GM12878 (cell line): ENCODE results near the gene ZDHHC9. TPM values are rescaled to one million over a fixed set of nuclear protein-coding genes. Genes with fewer than 3 reads are reported as not detected.

ENCODE experiments used
- ATAC-seq: fragments of 200-7000 bp; cut with Tn5 transposase; 3 replicates; pipeline ENCODE4 v1.9.1; 2020; ENCODE audit warnings: mild to moderate bottlenecking, moderate library complexity
- BruUV-seq: library from RNA; stranded (reverse); fragments of 400-500 nt; replicated peaks from 2 replicates; lab custom pipeline; 2021; lab: Mats Ljungman, UMichigan
- CTCF ChIA-PET: fragments of 300-600 bp; sonication (Branson Sonifier 250); formaldehyde crosslinking; extraction: SDS; loops from one replicate; lab custom pipeline; 2021; ENCODE audit warnings: inconsistent platforms; lab: Yijun Ruan, JAX
- POLR2A ChIA-PET: fragments of 350-600 bp; formaldehyde crosslinking; extraction: SDS; loops from one replicate; lab custom pipeline; 2021; ENCODE audit warnings: inconsistent platforms; lab: Charles Lee
- RAD21 ChIA-PET: fragments of 300-600 bp; sonication (Branson Sonifier 250); formaldehyde crosslinking; loops from one replicate; lab custom pipeline; 2023; ENCODE audit warnings: antibody characterized with exemption; ENCODE audit not compliant: unreplicated experiment; lab: Charles Lee
- SMC1A ChIA-PET: fragments of 300-600 bp; sonication (Branson Sonifier 250); formaldehyde crosslinking; loops from one replicate; lab custom pipeline; 2023; ENCODE audit not compliant: unreplicated experiment, uncharacterized antibody; lab: Charles Lee
- DNase-seq: peaks from one replicate; pipeline ENCODE4 v3.0.0-alpha.2; 2011; ENCODE audit warnings: low read depth, low spot score
- FAIRE-seq: peaks from 3 replicates; lab custom pipeline; 2011; peaks lifted over from hg19 to GRCh38; lab: Jason Lieb, UNC
- H2AFZ ChIP-seq: 2 replicates; pipeline ENCODE4 v1.6.0; 2011; ENCODE audit warnings: low read depth, low read length, control low read depth; ENCODE audit not compliant: control insufficient read depth
- H3K27ac ChIP-seq: 2 replicates; pipeline ENCODE4 v1.5.1; 2011; ENCODE audit warnings: control low read depth; ENCODE audit not compliant: control insufficient read depth, insufficient read depth
- H3K27me3 ChIP-seq, 2 experiments: replicated peaks in 1 of 2; 2 replicates each; pipeline versions ENCODE4 v1.6.0 to v1.6.1; 2011; ENCODE audit warnings: low read length in 1 of 2; ENCODE audit not compliant: control insufficient read depth in 2 of 2, insufficient read depth in 2 of 2
- H3K36me3 ChIP-seq, 2 experiments: 2 replicates each; pipeline ENCODE4 v1.5.1; 2011; ENCODE audit warnings: low read length in 1 of 2; ENCODE audit not compliant: control insufficient read depth in 2 of 2, insufficient read depth in 2 of 2
- H3K4me1 ChIP-seq: 2 replicates; pipeline ENCODE4 v1.6.1; 2011; ENCODE audit warnings: mild to moderate bottlenecking, low read length, moderate library complexity, mixed read lengths; ENCODE audit not compliant: control insufficient read depth, insufficient read depth
- H3K4me2 ChIP-seq: 2 replicates; pipeline ENCODE4 v1.6.0; 2011; ENCODE audit warnings: control low read depth; ENCODE audit not compliant: control insufficient read depth, insufficient read depth
- H3K4me3 ChIP-seq: fragments of 200-600 bp; sonication (generic); 2 replicates; pipeline ENCODE4 v1.5.1; 2016
- H3K79me2 ChIP-seq: 2 replicates; pipeline ENCODE4 v1.6.0; 2011; ENCODE audit warnings: low read length; ENCODE audit not compliant: control insufficient read depth, insufficient read depth
- H3K9ac ChIP-seq: 2 replicates; pipeline ENCODE4 v1.8.0; 2011; ENCODE audit warnings: low read length, control low read depth, mixed read lengths; ENCODE audit not compliant: control insufficient read depth, insufficient read depth
- H3K9me3 ChIP-seq: replicated peaks from 3 replicates; pipeline ENCODE4 v1.5.1; 2011; ENCODE audit warnings: mild to moderate bottlenecking, low read length; ENCODE audit not compliant: control insufficient read depth, insufficient read depth
- H4K20me1 ChIP-seq: 2 replicates; pipeline ENCODE4 v1.6.0; 2011; ENCODE audit not compliant: control insufficient read depth, insufficient read depth
- BRCA1 ChIP-seq: IDR thresholded peaks from 2 replicates; pipeline ENCODE4 v1.6.1; 2011; ENCODE audit warnings: low read depth, low read length, improper control_type of control experiment
- CHD1 ChIP-seq: IDR thresholded peaks from 2 replicates; pipeline ENCODE4 v1.6.1; 2012; ENCODE audit warnings: low read depth, low read length, improper control_type of control experiment
- CTCF ChIP-seq, 3 experiments: IDR thresholded peaks in 2 of 3; conservative IDR thresholded peaks in 1 of 3; 2 replicates each; pipeline ENCODE4 v1.5.1; 2011; ENCODE audit warnings: low read depth in 3 of 3, low read length in 3 of 3, mild to moderate bottlenecking in 3 of 3, control low read depth in 2 of 3, moderate library complexity in 2 of 3, inconsistent platforms in 1 of 3, mixed read lengths in 1 of 3; ENCODE audit not compliant: control insufficient read depth in 2 of 3, insufficient read depth in 1 of 3; ENCODE audit errors: extremely low read depth in 1 of 3
- RAD21 ChIP-seq: IDR thresholded peaks from 2 replicates; pipeline ENCODE4 v1.6.1; 2011; ENCODE audit warnings: mild to moderate bottlenecking, low read depth, low read length, moderate library complexity; ENCODE audit not compliant: insufficient read depth
- RUNX3 ChIP-seq: IDR thresholded peaks from 2 replicates; pipeline ENCODE4 v1.6.1; 2012; ENCODE audit warnings: low read length, inconsistent platforms
- SMC3 ChIP-seq: IDR thresholded peaks from 2 replicates; pipeline ENCODE4 v1.6.1; 2011; ENCODE audit warnings: low read length, improper control_type of control experiment, borderline replicate concordance
- ZNF687 ChIP-seq: fragments of 450-650 bp; IDR thresholded peaks from 2 replicates; pipeline ENCODE4 v1.6.1; 2017; ENCODE audit warnings: mild to moderate bottlenecking, moderate library complexity
- WGBS: methylation state at CpG from one replicate; pipeline ENCODE4 v1.1.6; 2016; ENCODE audit warnings: low lambda C conversion rate; ENCODE audit not compliant: insufficient replicate concordance, insufficient coverage; ENCODE audit errors: missing lambda C conversion rate; 5-methylcytosine and 5-hydroxymethylcytosine counted together
- in situ Hi-C: fragments of 300-500 bp; cut with MboI; formaldehyde crosslinking; loops from 9 replicates; pipeline ENCODE4 v1.14.3; 2018; ENCODE audit warnings: mixed read lengths
- intact Hi-C: fragments of 100-400 bp; cut with micrococcal nuclease; formaldehyde crosslinking; loops from one replicate; pipeline ENCODE4 v1.14.2; 2022; ENCODE audit not compliant: unreplicated experiment
- polyA plus RNA-seq, 11 experiments: library from polyadenylated mRNA; depleted of rRNA in 4 of 11; unstranded in 6 of 11; stranded (reverse) in 5 of 11; fragments of >200 nt; fragmentation: Nextera tagmentation in 4 of 11; fragmentation: Illumina TruSeq in 1 of 11; extraction: Ambion mirVana in 4 of 11; extraction: Trizol in 1 of 11; gene quantifications; 1 replicate in 1 of 11; 2 replicates in 10 of 11; pipeline versions ENCODE4 v1.2.1 to v1.2.3, GENCODE V29; 2011 to 2016; ENCODE audit warnings: inconsistent platforms in 2 of 11, missing spikeins in 2 of 11, low read depth in 1 of 11
- total RNA-seq, 4 experiments: library from RNA; depleted of rRNA in 3 of 4; stranded (reverse); fragments of >200 nt in 3 of 4; fragmentation: Illumina TruSeq in 1 of 4; extraction: Trizol in 1 of 4; gene quantifications; 2 replicates each; pipeline versions ENCODE4 v1.2.1 to v1.2.3, GENCODE V29; 2013 to 2021

Gene ZDHHC9
- total and polyA plus RNA-seq, 10 of the 15 experiments (the other 5 are each of a cell fraction or from before 2014, with no cell fraction given), result 1.8 to 13.0 (median 5.4) TPM

GRCh38 chrX:129759576-129760061 lies 84.1 kb downstream of the ZDHHC9 start:
- H3K27ac ChIP-seq, result peak overlapping the region; percentile 38; the same call in 1 of the 2 replicates
- SMC1A ChIA-PET, result interaction anchor here (0.9 to 6.0 kb wide), 3 partner anchors 10 to 81 kb away, joined by 4 to 58 read pairs (median 57); partner anchors contain the start of gene SASH3

More at GRCh38 chrX:129759576-129760061, 84.1 kb downstream of the ZDHHC9 start:
- in situ Hi-C loops (no loop called here), intact Hi-C loops (loop anchor here (2.0 kb wide), 1 partner anchor 21 kb away; no protein-coding TSS in a partner anchor)
- CTCF ChIA-PET, result interaction anchor here (0.6 to 6.9 kb wide), 5 partner anchors 9 to 64 kb away, joined by 3 to 80 read pairs (median 4); no protein-coding TSS in a partner anchor
- FAIRE-seq (no peak), ATAC-seq (peak; percentile 61), DNase-seq (no peak)
- POLR2A ChIA-PET, result interaction anchor here (0.6 to 2.8 kb wide), 6 partner anchors 10 to 60 kb away, joined by 3 to 17 read pairs (median 8); partner anchors contain the start of gene SASH3
- Histone ChIP-seq H3K4me2 (no peak overlapping the region), H2AFZ (peak overlapping the region; percentile 35; the same call in 1 of the 2 replicates), H3K4me3 (no peak overlapping the region), H3K9me3 (no peaks in the 10 kb centered on the region), H3K4me1 (peaks cover 29% of the 10 kb centered on the region), H3K79me2 (no peaks in the 10 kb centered on the region), H3K27me3 (no peaks in the 10 kb centered on the region), H3K36me3 (no peaks in the 10 kb centered on the region), H4K20me1 (no peaks in the 10 kb centered on the region), H3K9ac (no peak overlapping the region)
- RAD21 ChIA-PET, result interaction anchor here (1.3 to 5.6 kb wide), 5 partner anchors 8 to 63 kb away, joined by 3 to 65 read pairs (median 14); partner anchors contain the start of gene SASH3
- WGBS, result 40% methylated on average over 14 of the region's 14 CpGs
- BruUV-seq, result no TSS peak
- TF ChIP-seq CHD1 (no peak), ZNF687 (0 out of 2 replicates have a peak, but pooled peaks have one; percentile 56), RUNX3 (peak; percentile 73), CTCF (IDR thresholded peaks at IDR 0.05 in 2 of 3, conservative IDR thresholded peaks at IDR 0.05 in 1 of 3; ENCODE audit: control insufficient read depth in 2 of 3, extremely low read depth in 1 of 3, insufficient read depth in 1 of 3, low read depth in 3 of 3, low read length in 3 of 3) (0 out of 6 replicates have a peak, but pooled peaks of 1 of the 3 experiments have one; percentile 20), BRCA1 (no peak), SMC3 (peak; percentile 11; the same call in 1 of the 2 replicates), RAD21 (peak; percentile 44; the same call in 1 of the 2 replicates)
